PFSK-1 (cell line): ENCODE data around the gene NFIA.

Source experiments
- FOXP2 ChIP-seq: optimal IDR thresholded peaks from 2 replicates; pipeline ENCODE3; 2011; ENCODE audit warnings: borderline replicate concordance, control low read depth, inconsistent platforms; ENCODE audit not compliant: insufficient read depth; ENCODE audit errors: extremely low read length, extremely low read depth
- POLR2AphosphoS5 ChIP-seq: IDR thresholded peaks from 2 replicates; pipeline ENCODE4 v1.6.1; 2012; ENCODE audit warnings: low read depth, mild to moderate bottlenecking, control low read depth, low read length, moderate library complexity
- REST ChIP-seq, 2 experiments: IDR thresholded peaks; 2 replicates each; pipeline versions ENCODE4 v1.6.1 to v1.8.0; 2011 to 2012; ENCODE audit warnings: low read depth in 2 of 2, low read length in 2 of 2, control low read depth in 1 of 2, inconsistent platforms in 1 of 2, mild to moderate bottlenecking in 1 of 2, moderate library complexity in 1 of 2; ENCODE audit not compliant: insufficient read depth in 1 of 2
- SIN3A ChIP-seq: IDR thresholded peaks from 2 replicates; pipeline ENCODE4 v1.6.1; 2012; ENCODE audit warnings: mild to moderate bottlenecking, low read length, moderate library complexity, borderline replicate concordance; ENCODE audit not compliant: insufficient read depth
- TAF1 ChIP-seq: IDR thresholded peaks from 2 replicates; pipeline ENCODE4 v1.6.1; 2012; ENCODE audit warnings: low read length, control low read depth, borderline replicate concordance; ENCODE audit not compliant: insufficient read depth

Gene NFIA

DNA sequence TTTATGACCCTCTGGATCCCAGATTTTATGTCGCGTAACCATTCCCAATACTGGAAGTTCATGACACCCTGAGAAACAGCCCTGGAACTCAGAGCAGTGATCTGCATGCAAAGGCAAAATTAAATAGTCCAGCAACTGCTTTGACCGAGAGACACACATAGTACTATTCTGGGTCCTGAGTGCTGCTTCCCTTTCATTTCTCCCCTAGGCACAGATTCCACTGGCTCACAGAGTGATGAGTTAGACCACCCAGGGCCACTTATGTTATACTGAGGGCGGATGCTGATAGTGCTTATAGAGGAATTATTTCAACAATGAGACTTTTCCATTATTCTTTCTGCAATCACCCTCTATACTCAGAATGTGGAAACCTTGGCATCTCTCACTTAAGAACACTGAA, 69.2 kb downstream of the NFIA start:
- no peak for TF ChIP-seq TAF1
- no peak for TF ChIP-seq POLR2AphosphoS5
- TF ChIP-seq SIN3A, result no peak
- TF ChIP-seq FOXP2, result no peak
- TF ChIP-seq REST (IDR thresholded peaks at IDR 0.05; ENCODE audit: insufficient read depth in 1 of 2, low read depth in 2 of 2, low read length in 2 of 2), result no peak

DNA sequence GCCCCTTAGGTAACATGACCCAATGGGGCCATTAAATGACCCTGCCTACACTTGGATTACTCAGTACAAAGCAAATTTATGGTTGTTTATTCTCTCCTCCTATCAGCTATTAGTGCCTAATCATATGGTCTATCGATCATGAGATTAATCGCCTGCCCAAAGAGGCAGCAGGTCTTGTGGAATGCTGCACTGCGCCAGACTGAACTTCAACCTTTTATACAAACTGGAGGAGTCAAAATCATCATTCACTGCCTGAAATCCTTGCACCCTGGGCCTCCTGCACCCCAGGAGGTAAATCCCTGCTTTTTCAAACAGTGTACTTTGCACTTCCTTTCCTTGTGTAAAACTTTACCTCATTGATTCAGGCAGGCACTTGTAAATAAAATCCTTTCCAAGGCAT, 69.7 kb downstream of the NFIA start:
- TF ChIP-seq REST (IDR thresholded peaks at IDR 0.05; ENCODE audit: insufficient read depth in 1 of 2, low read depth in 2 of 2, low read length in 2 of 2) (no peak), POLR2AphosphoS5 (no peak), TAF1 (no peak), SIN3A (no peak), FOXP2 (no peak)

DNA sequence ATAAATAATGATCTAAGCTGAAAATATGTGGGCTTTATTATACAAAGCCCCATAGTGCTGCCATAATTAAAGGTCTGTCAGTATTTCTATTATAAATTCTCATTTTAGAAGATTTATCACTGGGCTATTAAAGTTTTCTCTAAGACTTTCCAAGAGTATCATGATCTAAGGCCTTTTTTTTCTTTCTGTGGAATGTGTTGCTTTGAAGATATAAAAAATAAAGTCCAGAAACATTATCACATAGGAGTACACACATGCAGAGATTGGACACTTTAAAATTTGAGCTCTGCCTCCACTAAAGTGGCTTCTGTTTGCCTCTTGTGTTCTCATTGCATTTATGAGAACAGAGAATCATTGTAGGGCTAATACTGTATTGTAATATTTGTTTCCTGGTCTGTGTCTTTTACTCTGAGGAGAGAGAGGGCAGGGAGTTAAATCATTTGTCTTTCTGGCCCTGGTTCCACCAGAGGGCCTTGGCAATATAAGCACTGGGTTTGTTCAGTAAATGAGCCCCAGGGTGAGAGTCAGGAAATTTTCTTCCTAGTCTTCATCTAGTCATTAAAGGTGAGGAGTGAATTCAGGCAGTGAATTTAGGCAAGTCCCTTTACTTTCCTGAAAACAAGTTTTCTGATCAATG, 70.2 kb downstream of the NFIA start:
- TF ChIP-seq POLR2AphosphoS5, result no peak
- TF ChIP-seq FOXP2, result no peak
- no peak for TF ChIP-seq TAF1
- no peak for TF ChIP-seq REST (IDR thresholded peaks at IDR 0.05; ENCODE audit: insufficient read depth in 1 of 2, low read depth in 2 of 2, low read length in 2 of 2)
- TF ChIP-seq SIN3A, result no peak

- no peak for TF ChIP-seq FOXP2
- TF ChIP-seq POLR2AphosphoS5, result no peak
- no peak for TF ChIP-seq REST (IDR thresholded peaks at IDR 0.05; ENCODE audit: insufficient read depth in 1 of 2, low read depth in 2 of 2, low read length in 2 of 2)
- no peak for TF ChIP-seq TAF1
- no peak for TF ChIP-seq SIN3A
Observed at GRCh38 chr1:61156576-61157467, 74.5 kb downstream of the NFIA start.
